Activated CD8-positive, alpha-beta T cell treated with anti-CD3 and anti-CD28 coated beads for 36 hours (primary cell): ENCODE measurements around the gene ZDHHC23. TPM values are rescaled to one million over a fixed set of nuclear protein-coding genes. Genes with fewer than 3 reads are reported as not detected.

Experiments
- ATAC-seq: fragments of 200-7000 bp; cut with Tn5 transposase; one replicate; pipeline ENCODE4 v1.10.0; 2021; ENCODE audit warnings: mild to moderate bottlenecking, moderate library complexity
- CTCF ChIA-PET: fragments of 350-600 bp; sonication (Branson Sonifier 250); formaldehyde crosslinking; loops from one replicate; lab custom pipeline; 2021; ENCODE audit warnings: antibody characterized with exemption; lab: Charles Lee
- POLR2A ChIA-PET: fragments of 350-600 bp; sonication (Branson Sonifier 250); formaldehyde crosslinking; loops from one replicate; lab custom pipeline; 2021; ENCODE audit warnings: antibody characterized with exemption; lab: Charles Lee
- DNase-seq: peaks from one replicate; pipeline ENCODE4 v3.0.0-alpha.2; 2020
- H3K27ac Mint-ChIP-seq: one replicate; pipeline ENCODE4 v1.8.0; 2021; ENCODE audit warnings: mild to moderate bottlenecking, mixed read lengths
- H3K27me3 Mint-ChIP-seq: one replicate; pipeline ENCODE4 v1.8.0; 2021; ENCODE audit warnings: mixed read lengths
- H3K36me3 Mint-ChIP-seq: one replicate; pipeline ENCODE4 v1.8.0; 2021; ENCODE audit warnings: low read depth, mixed read lengths
- H3K4me1 Mint-ChIP-seq: one replicate; pipeline ENCODE4 v1.8.0; 2021; ENCODE audit warnings: low read depth, mixed read lengths
- H3K4me3 Mint-ChIP-seq: one replicate; pipeline ENCODE4 v1.8.0; 2021; ENCODE audit warnings: mild to moderate bottlenecking, moderate library complexity, mixed read lengths
- H3K9me3 Mint-ChIP-seq: one replicate; pipeline ENCODE4 v1.8.0; 2021; ENCODE audit warnings: mixed read lengths
- CTCF ChIP-seq: fragments of 200-600 bp; IDR thresholded peaks from one replicate; pipeline ENCODE4 v1.8.0; 2022; ENCODE audit warnings: antibody characterized with exemption, mild to moderate bottlenecking
- intact Hi-C: fragments of 100-400 bp; cut with micrococcal nuclease; formaldehyde crosslinking; loops from one replicate; pipeline ENCODE4 v1.10.0; 2022
- total RNA-seq, 2 experiments: library from RNA; stranded (reverse); gene quantifications; one replicate each; pipeline ENCODE4 v1.2.3, GENCODE V29; 2021

The ZDHHC23 gene
- total RNA-seq = 1 to 10 TPM; 2.7 to 3.4 TPM

- Mint-ChIP-seq H3K4me3 (peak within 1 kb of the TSS; percentile 76), H3K27ac (peak within 1 kb of the TSS; percentile 66), H3K36me3 (peaks cover 2% of the 10 kb centered on the region), H3K4me1 (peaks cover 14% of the 10 kb centered on the region), H3K9me3 (no peaks in the 10 kb centered on the region), H3K27me3 (peaks cover 27% of the 10 kb centered on the region)
- intact Hi-C loops = no loop called here
- DNase-seq = peak; percentile 69
- ChIA-PET CTCF (no interaction called here), POLR2A (no interaction called here)
- no peak for TF ChIP-seq CTCF
- ATAC-seq = peak; percentile 72
These were observed at the start of gene ZDHHC23 for GRCh38 chr3:113947372-113948014. TSS of gene ZDHHC23 (plus strand) at chr3:113948013. CDS start at chr3:113948803, 790 bp downstream.

GRCh38 chr3:113898892-113899291 lies 48.9 kb upstream of the ZDHHC23 start:
- Mint-ChIP-seq H3K27ac (no peak overlapping the region), H3K4me3 (no peak overlapping the region), H3K36me3 (no peaks in the 10 kb centered on the region), H3K9me3 (no peaks in the 10 kb centered on the region), H3K4me1 (peaks cover 6% of the 10 kb centered on the region), H3K27me3 (no peaks in the 10 kb centered on the region)
- DNase-seq = no peak
- CTCF ChIA-PET = interaction anchor here (1.2 to 3.7 kb wide), 3 partner anchors 11 to 54 kb away, joined by 3 to 11 read pairs (median 4); no protein-coding TSS in a partner anchor
- intact Hi-C loops = no loop called here
- ATAC-seq = no peak
- POLR2A ChIA-PET = no interaction called here
- no peak for TF ChIP-seq CTCF

GRCh38 chr3:113906568-113907140 lies 41.2 kb upstream of the ZDHHC23 start:
- H3K27ac Mint-ChIP-seq = no peak overlapping the region
- no peaks in the 10 kb centered on the region for H3K9me3 Mint-ChIP-seq
- no peak for TF ChIP-seq CTCF
- ChIA-PET CTCF (interaction anchor here (0.8 to 1.6 kb wide), 4 partner anchors 10 to 68 kb away, joined by 3 to 8 read pairs (median 3); partner anchors contain the start of gene GRAMD1C), POLR2A (interaction anchor here (0.6 kb wide), 1 partner anchor 303 kb away, joined by 4 read pairs; no protein-coding TSS in a partner anchor)
- H3K27me3 Mint-ChIP-seq = no peaks in the 10 kb centered on the region
- no peak for ATAC-seq
- intact Hi-C loops = no loop called here
- H3K4me3 Mint-ChIP-seq = no peak overlapping the region
- DNase-seq = no peak
- H3K4me1 Mint-ChIP-seq = no peaks in the 10 kb centered on the region
- H3K36me3 Mint-ChIP-seq = no peaks in the 10 kb centered on the region

- intact Hi-C loops = no loop called here
- TF ChIP-seq CTCF = no peak
- H3K27ac Mint-ChIP-seq = no peak overlapping the region
- DNase-seq (no peak), ATAC-seq (no peak)
- H3K36me3 Mint-ChIP-seq = no peaks in the 10 kb centered on the region
- no peaks in the 10 kb centered on the region for H3K9me3 Mint-ChIP-seq
- POLR2A ChIA-PET = no interaction called here
- no peaks in the 10 kb centered on the region for H3K27me3 Mint-ChIP-seq
- no peak overlapping the region for H3K4me3 Mint-ChIP-seq
- CTCF ChIA-PET = interaction anchor here (1.0 to 7.4 kb wide), 4 partner anchors 10 to 64 kb away, joined by 3 to 70 read pairs (median 3); no protein-coding TSS in a partner anchor
- peaks cover 2% of the 10 kb centered on the region for H3K4me1 Mint-ChIP-seq
These were observed 39.7 kb upstream of the ZDHHC23 start for GRCh38 chr3:113908133-113908532.

GRCh38 chr3:113910966-113911365 lies 36.8 kb upstream of the ZDHHC23 start:
- H3K27ac Mint-ChIP-seq = no peak overlapping the region
- ChIA-PET POLR2A (no interaction called here), CTCF (interaction anchor here (1.2 to 7.4 kb wide), 2 partner anchors 67 to 174 kb away, joined by 6 to 70 read pairs; no protein-coding TSS in a partner anchor)
- no peaks in the 10 kb centered on the region for H3K9me3 Mint-ChIP-seq
- H3K4me3 Mint-ChIP-seq = no peak overlapping the region
- H3K27me3 Mint-ChIP-seq = no peaks in the 10 kb centered on the region
- ATAC-seq (no peak), DNase-seq (no peak)
- H3K36me3 Mint-ChIP-seq = no peaks in the 10 kb centered on the region
- no peak for TF ChIP-seq CTCF
- intact Hi-C loops = loop anchor here (5.0 kb wide), 1 partner anchor 174 kb away; no protein-coding TSS in a partner anchor
- peaks cover 2% of the 10 kb centered on the region for H3K4me1 Mint-ChIP-seq
